Stimulated activated CD8-positive, alpha-beta memory T cell treated with anti-CD3 and anti-CD28 coated beads, Interleukin-4, amount 100 ng/mL, for 48 hours (primary cell): ENCODE results near the gene SDHAF4.
A peak's percentile ranks its signal among the peaks of the same experiment; 100 is the strongest.
"Not testable (repeated sequence)": the region's sequence is repeated elsewhere in the genome, so short reads cannot be mapped to it uniquely, and the experiment has no call there.

Experiments used
- DNase-seq: peaks from one replicate; pipeline ENCODE4 v3.0.0-alpha.2; 2020

The SDHAF4 gene

GRCh38 chr6:70566751-70567382 lies at the start of gene SDHAF4:
TSS of gene SDHAF4 (plus strand) at chr6:70566930. CDS start at chr6:70566941, 11 bp downstream.
- peak; percentile 96 for DNase-seq

- DNase-seq, result no peak
Measured at GRCh38 chr6:70518723-70519122, 48.0 kb upstream of the SDHAF4 start.

GRCh38 chr6:70520575-70520974 lies 46.2 kb upstream of the SDHAF4 start:
- no peak for DNase-seq

- no peak for DNase-seq
Measured at GRCh38 chr6:70524721-70525286, 41.9 kb upstream of the SDHAF4 start.

GRCh38 chr6:70527071-70527737 lies 39.5 kb upstream of the SDHAF4 start:
- no peak for DNase-seq

GRCh38 chr6:70530023-70530422 lies 36.7 kb upstream of the SDHAF4 start:
- no peak for DNase-seq

GRCh38 chr6:70531133-70531532 lies 35.6 kb upstream of the SDHAF4 start:
- DNase-seq, result no peak

- no peak for DNase-seq
Measured at GRCh38 chr6:70537266-70537665, 29.5 kb upstream of the SDHAF4 start.

- DNase-seq, result no peak
Measured at GRCh38 chr6:70538376-70538775, 28.4 kb upstream of the SDHAF4 start.

GRCh38 chr6:70547313-70547712 lies 19.4 kb upstream of the SDHAF4 start:
- no peak for DNase-seq

GRCh38 chr6:70547905-70548304 lies 18.8 kb upstream of the SDHAF4 start:
- no peak for DNase-seq

GRCh38 chr6:70549327-70549726 lies 17.4 kb upstream of the SDHAF4 start:
- no peak for DNase-seq

- DNase-seq, result no peak
Measured at GRCh38 chr6:70551566-70551965, 15.2 kb upstream of the SDHAF4 start.

GRCh38 chr6:70552286-70552940 lies 14.3 kb upstream of the SDHAF4 start:
- DNase-seq, result not testable (repeated sequence)

GRCh38 chr6:70552974-70553373 lies 13.8 kb upstream of the SDHAF4 start:
- no peak for DNase-seq

GRCh38 chr6:70557998-70558397 lies 8.7 kb upstream of the SDHAF4 start:
- DNase-seq, result no peak

- not testable (repeated sequence) for DNase-seq
Measured at GRCh38 chr6:70562401-70562800, 4.3 kb upstream of the SDHAF4 start.

- DNase-seq, result no peak
Measured at GRCh38 chr6:70563530-70563929, 3.2 kb upstream of the SDHAF4 start.

GRCh38 chr6:70574643-70575042 lies 7.9 kb downstream of the SDHAF4 start:
- no peak for DNase-seq

- DNase-seq, result no peak
Measured at GRCh38 chr6:70575899-70576495, 9.3 kb downstream of the SDHAF4 start.

- no peak for DNase-seq
Measured at GRCh38 chr6:70586114-70586513, 19.4 kb downstream of the SDHAF4 start.

GRCh38 chr6:70590400-70590799 lies 23.7 kb downstream of the SDHAF4 start:
- no peak for DNase-seq

GRCh38 chr6:70592391-70593117 lies 25.8 kb downstream of the SDHAF4 start:
- no peak for DNase-seq
